Subcutaneous abdominal adipose tissue (tissue), 5 donors: Measurements from ENCODE around the gene PRKACG.
"Not testable (repeated sequence)": the region's sequence is repeated elsewhere in the genome, so short reads cannot be mapped to it uniquely, and the experiment has no call there.

Source experiments
- H3K27ac ChIP-seq: one replicate; pipeline ENCODE4 v1.7.0; 2013; ENCODE audit warnings: low read depth, mild to moderate bottlenecking, inconsistent platforms, low read length, moderate library complexity
- H3K27me3 ChIP-seq, 5 donors: one replicate each; pipeline ENCODE4 v1.7.0; 2013; ENCODE audit warnings: low read length in 5 of 5, inconsistent platforms in 1 of 5; ENCODE audit not compliant: control insufficient read depth in 5 of 5, insufficient read depth in 4 of 5
- H3K36me3 ChIP-seq, 5 donors: one replicate each; pipeline ENCODE4 v1.7.0; 2013; ENCODE audit warnings: low read length in 5 of 5; ENCODE audit not compliant: control insufficient read depth in 5 of 5, insufficient read depth in 5 of 5
- H3K4me1 ChIP-seq, 5 donors: one replicate each; pipeline ENCODE4 v1.7.0; 2013; ENCODE audit warnings: low read length in 5 of 5, mild to moderate bottlenecking in 3 of 5, moderate library complexity in 1 of 5; ENCODE audit not compliant: control insufficient read depth in 5 of 5, insufficient read depth in 5 of 5
- H3K4me3 ChIP-seq, 5 donors: one replicate each; pipeline ENCODE4 v1.7.0; 2013; ENCODE audit warnings: low read length in 5 of 5, low read depth in 1 of 5
- H3K9ac ChIP-seq, 5 donors: one replicate each; pipeline ENCODE4 v1.7.0; 2013; ENCODE audit warnings: low read length in 5 of 5, mild to moderate bottlenecking in 4 of 5, moderate library complexity in 3 of 5
- H3K9me3 ChIP-seq, 5 donors: one replicate each; pipeline ENCODE4 v1.7.0; 2013; ENCODE audit warnings: low read length in 5 of 5; ENCODE audit not compliant: control insufficient read depth in 5 of 5
- donor health status: healthy.
- donor health status: healthy.
- donor health status: healthy.
- donor health status: healthy.
- donor health status: healthy.

The PRKACG gene

GRCh38 chr9:69014013-69014412 lies at the start of gene PRKACG:
Gene PRKACG, minus strand, starts transcription at chr9:69014113. Its CDS starts 21 bp downstream, at chr9:69014092.
- Histone ChIP-seq H3K4me1 (peaks cover 0 to 2% (median 0%) of the 10 kb centered on the region in 5 donors), H3K9ac (no peak within 1 kb of the TSS), H3K4me3 (no peak within 1 kb of the TSS), H3K9me3 (no peaks in the 10 kb centered on the region), H3K36me3 (peaks cover 0 to 3% (median 0%) of the 10 kb centered on the region in 5 donors), H3K27ac (no peak within 1 kb of the TSS), H3K27me3 (no peaks in the 10 kb centered on the region)

- no peaks in the 10 kb centered on the region for H3K27me3 ChIP-seq
- H3K4me1 ChIP-seq = no peaks in the 10 kb centered on the region
- no peak overlapping the region for H3K9ac ChIP-seq
- H3K4me3 ChIP-seq = no peak overlapping the region
- no peaks in the 10 kb centered on the region for H3K9me3 ChIP-seq
- peaks cover 7 to 36% (median 27%) of the 10 kb centered on the region in 5 donors for H3K36me3 ChIP-seq
- no peak overlapping the region for H3K27ac ChIP-seq
Measured at GRCh38 chr9:69062195-69062594, 48.3 kb upstream of the PRKACG start.

DNA sequence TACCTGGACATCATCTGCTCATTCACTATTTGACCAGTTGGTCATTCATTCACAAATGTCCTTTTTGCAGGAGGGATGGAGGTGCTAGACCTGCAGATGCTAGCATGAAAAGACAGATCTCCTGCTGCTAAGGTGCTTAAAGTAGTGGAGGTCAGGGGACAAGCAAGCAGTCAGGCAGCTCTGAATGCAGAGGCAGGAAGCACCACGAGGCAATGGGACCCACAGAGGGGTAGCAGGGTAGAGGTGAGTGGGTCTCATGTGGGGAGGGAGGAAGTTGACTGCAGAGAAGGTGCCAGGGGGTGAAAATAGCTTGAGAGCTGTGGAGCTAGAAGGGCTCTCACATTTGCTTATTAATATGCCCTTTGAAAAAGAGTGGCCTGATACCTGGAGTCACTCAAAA lies 46.9 kb upstream of the PRKACG start:
- peaks cover 3 to 29% (median 18%) of the 10 kb centered on the region in 5 donors for H3K36me3 ChIP-seq
- H3K4me3 ChIP-seq = no peak overlapping the region
- no peaks in the 10 kb centered on the region for H3K27me3 ChIP-seq
- H3K9ac ChIP-seq = no peak overlapping the region
- H3K9me3 ChIP-seq = no peaks in the 10 kb centered on the region
- no peaks in the 10 kb centered on the region for H3K4me1 ChIP-seq
- no peak overlapping the region for H3K27ac ChIP-seq

GRCh38 chr9:69058101-69058500 lies 44.2 kb upstream of the PRKACG start:
- Histone ChIP-seq H3K27ac (no peak overlapping the region), H3K4me3 (no peak overlapping the region), H3K36me3 (peaks cover 0 to 23% (median 14%) of the 10 kb centered on the region in 5 donors), H3K9ac (peak overlapping the region in 1 of 5 donors; percentile 5), H3K27me3 (no peaks in the 10 kb centered on the region), H3K9me3 (no peaks in the 10 kb centered on the region), H3K4me1 (no peaks in the 10 kb centered on the region)

DNA sequence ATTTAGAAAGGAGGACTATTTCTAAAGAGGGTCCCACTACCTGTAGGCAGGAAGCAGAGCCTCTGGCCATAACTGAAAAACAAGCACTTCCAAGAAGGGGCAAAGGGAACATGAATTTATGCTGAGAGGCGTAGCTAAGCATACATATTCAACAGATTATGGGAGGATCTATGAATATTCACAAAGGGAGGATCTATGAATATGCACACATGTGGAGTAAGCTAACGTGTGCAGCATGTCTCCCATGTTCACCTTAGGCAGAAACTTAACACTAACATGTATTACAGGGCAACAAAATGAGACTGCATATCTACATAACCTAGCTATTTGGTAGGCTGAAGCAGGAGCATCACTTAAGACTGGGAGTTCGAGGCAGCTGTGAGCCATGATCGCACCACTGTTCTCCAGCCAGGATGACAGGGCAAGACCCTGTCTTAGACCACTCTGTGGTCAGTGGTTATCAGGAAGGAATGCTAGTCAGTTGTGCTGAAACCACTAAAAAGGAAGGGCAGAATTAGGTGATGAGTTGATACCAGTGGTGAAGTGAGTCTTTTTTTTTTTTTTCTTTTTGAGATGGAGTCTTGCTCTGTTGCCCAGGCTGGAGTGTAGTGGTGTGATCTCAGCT lies 42.4 kb upstream of the PRKACG start:
- peaks cover 0 to 23% (median 14%) of the 10 kb centered on the region in 5 donors for H3K36me3 ChIP-seq
- H3K27ac ChIP-seq = no peak overlapping the region
- no peaks in the 10 kb centered on the region for H3K9me3 ChIP-seq
- H3K4me1 ChIP-seq = no peaks in the 10 kb centered on the region
- peak overlapping the region in 1 of 5 donors; percentile 35 for H3K9ac ChIP-seq
- H3K27me3 ChIP-seq = no peaks in the 10 kb centered on the region
- no peak overlapping the region for H3K4me3 ChIP-seq

GRCh38 chr9:69054989-69055388 lies 41.1 kb upstream of the PRKACG start:
- no peaks in the 10 kb centered on the region for H3K9me3 ChIP-seq
- no peaks in the 10 kb centered on the region for H3K4me1 ChIP-seq
- no peak overlapping the region for H3K9ac ChIP-seq
- no peak overlapping the region for H3K27ac ChIP-seq
- H3K4me3 ChIP-seq = no peak overlapping the region
- peaks cover 3 to 16% (median 12%) of the 10 kb centered on the region in 5 donors for H3K36me3 ChIP-seq
- no peaks in the 10 kb centered on the region for H3K27me3 ChIP-seq

DNA sequence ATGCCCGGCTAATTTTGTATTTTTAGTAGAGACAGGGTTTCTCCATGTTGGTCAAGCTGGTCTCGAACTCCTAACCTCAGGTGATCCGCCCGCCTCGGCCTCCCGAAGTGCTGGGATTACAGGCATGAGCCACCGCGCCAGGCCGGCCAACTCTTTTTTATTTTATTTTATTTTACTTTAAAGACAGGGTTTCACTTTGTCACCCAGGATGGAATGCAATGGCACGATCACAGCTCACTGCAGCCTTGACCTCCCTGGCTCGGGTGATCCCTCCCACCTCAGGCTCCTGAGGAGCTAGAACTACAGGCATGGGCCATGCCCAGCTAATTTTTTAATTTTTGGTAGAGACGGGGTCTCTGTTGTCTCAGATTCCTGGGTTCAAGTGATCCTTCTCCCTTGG lies 37.0 kb upstream of the PRKACG start:
- H3K27ac ChIP-seq, H3K9me3 ChIP-seq, H3K9ac ChIP-seq, H3K4me3 ChIP-seq, H3K27me3 ChIP-seq: not testable (repeated sequence)
- peaks cover 0 to 15% (median 7%) of the 10 kb centered on the region in 5 donors for H3K4me1 ChIP-seq
- peaks cover 8 to 32% (median 21%) of the 10 kb centered on the region in 5 donors for H3K36me3 ChIP-seq

- Histone ChIP-seq H3K9ac (no peak overlapping the region), H3K27me3 (no peaks in the 10 kb centered on the region), H3K36me3 (peaks cover 8 to 32% (median 21%) of the 10 kb centered on the region in 5 donors), H3K27ac (no peak overlapping the region), H3K4me1 (peaks cover 2 to 21% (median 14%) of the 10 kb centered on the region in 5 donors), H3K9me3 (no peaks in the 10 kb centered on the region), H3K4me3 (no peak overlapping the region)
Measured at GRCh38 chr9:69049094-69049493, 35.2 kb upstream of the PRKACG start.

GRCh38 chr9:69047371-69047770 lies 33.5 kb upstream of the PRKACG start:
- H3K9me3 ChIP-seq = no peaks in the 10 kb centered on the region
- H3K9ac ChIP-seq = no peak overlapping the region
- H3K4me1 ChIP-seq = peaks cover 2 to 21% (median 14%) of the 10 kb centered on the region in 5 donors
- no peaks in the 10 kb centered on the region for H3K27me3 ChIP-seq
- H3K27ac ChIP-seq = no peak overlapping the region
- H3K4me3 ChIP-seq = no peak overlapping the region
- peaks cover 8 to 28% (median 21%) of the 10 kb centered on the region in 5 donors for H3K36me3 ChIP-seq

DNA sequence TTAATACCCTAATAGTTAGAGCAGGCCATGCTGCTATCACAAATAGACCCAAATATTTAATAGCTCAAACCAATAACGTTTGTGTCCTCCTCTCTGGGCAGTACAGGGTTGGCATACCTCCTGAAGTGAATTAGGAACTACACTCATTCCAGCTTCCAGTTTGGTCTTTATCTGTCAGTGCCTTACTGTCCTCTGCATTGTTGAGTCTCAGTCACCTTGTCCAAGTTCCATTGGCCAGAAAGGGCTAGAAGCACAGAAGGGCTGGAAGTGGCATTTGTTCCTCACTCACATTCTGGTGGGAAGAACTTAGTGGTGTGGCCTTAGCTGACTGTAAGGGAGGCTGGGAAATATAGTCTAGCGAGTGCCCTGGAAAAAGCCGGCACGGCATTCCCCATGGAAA lies 32.8 kb upstream of the PRKACG start:
- Histone ChIP-seq H3K4me3 (no peak overlapping the region), H3K9me3 (no peaks in the 10 kb centered on the region), H3K27ac (no peak overlapping the region), H3K27me3 (no peaks in the 10 kb centered on the region), H3K36me3 (peaks cover 8 to 28% (median 21%) of the 10 kb centered on the region in 5 donors), H3K9ac (no peak overlapping the region), H3K4me1 (peaks cover 2 to 21% (median 14%) of the 10 kb centered on the region in 5 donors)
